Activated CD8-positive, alpha-beta memory T cell treated with anti-CD3 and anti-CD28 coated beads for 48 hours (primary cell): ENCODE data around the gene FNIP1.
"Not testable (repeated sequence)": the region's sequence is repeated elsewhere in the genome, so short reads cannot be mapped to it uniquely, and the experiment has no call there.

Experiments used
- DNase-seq, 3 experiments: peaks; one replicate each; pipeline ENCODE4 v3.0.0-alpha.2; 2020; ENCODE audit warnings: low read depth in 2 of 3, low spot score in 2 of 3

Gene FNIP1

GRCh38 chr5:131796793-131797693, at the start of gene FNIP1:
TSS of gene FNIP1 (minus strand) at chr5:131797017. CDS start at chr5:131796921, 96 bp downstream.
- DNase-seq = peak; percentile 92 to 98 (median 94)

GRCh38 chr5:131846536-131846935, 49.7 kb upstream of the FNIP1 start:
- DNase-seq = no peak

GRCh38 chr5:131845828-131846227, 49.0 kb upstream of the FNIP1 start:
- no peak for DNase-seq

- DNase-seq = not testable (repeated sequence)
Observed at GRCh38 chr5:131842971-131843370, 46.2 kb upstream of the FNIP1 start.

GRCh38 chr5:131832702-131833101, 35.9 kb upstream of the FNIP1 start:
- not testable (repeated sequence) for DNase-seq

GRCh38 chr5:131825404-131826013, 28.7 kb upstream of the FNIP1 start:
- DNase-seq = no peak

GRCh38 chr5:131824631-131825030, 27.8 kb upstream of the FNIP1 start:
- no peak for DNase-seq

GRCh38 chr5:131821221-131821620, 24.4 kb upstream of the FNIP1 start:
- DNase-seq = no peak

- DNase-seq = no peak
Observed at GRCh38 chr5:131818001-131818724, 21.3 kb upstream of the FNIP1 start.

GRCh38 chr5:131814990-131815389, 18.2 kb upstream of the FNIP1 start:
- DNase-seq = no peak

GRCh38 chr5:131812371-131813160, 15.7 kb upstream of the FNIP1 start:
- DNase-seq = no peak

- DNase-seq = no peak
Observed at GRCh38 chr5:131810510-131811249, 13.9 kb upstream of the FNIP1 start.

- peak in 2 of 3 experiments; percentile 6 to 21 for DNase-seq
Observed at GRCh38 chr5:131795879-131796792, 681 bp downstream of the FNIP1 start.

GRCh38 chr5:131795228-131795627, 1.6 kb downstream of the FNIP1 start:
- DNase-seq = no peak

- DNase-seq = no peak
Observed at GRCh38 chr5:131794586-131794985, 2.2 kb downstream of the FNIP1 start.

GRCh38 chr5:131792896-131793295, 3.9 kb downstream of the FNIP1 start:
- no peak for DNase-seq

GRCh38 chr5:131791866-131792265, 5.0 kb downstream of the FNIP1 start:
- DNase-seq = no peak

- no peak for DNase-seq
Observed at GRCh38 chr5:131790550-131790949, 6.3 kb downstream of the FNIP1 start.

- DNase-seq = no peak
Observed at GRCh38 chr5:131789765-131790164, 7.1 kb downstream of the FNIP1 start.
